HEK293 (cell line): ENCODE data around the gene C2orf49.

ENCODE experiments used
- BCL11A ChIP-seq: fragments of 450-650 bp; formaldehyde crosslinking; IDR thresholded peaks from 2 replicates; pipeline ENCODE4 v1.5.1; 2016; ENCODE audit warnings: low read depth, missing biosample characterization, missing genetic modification characterization
- EGR2 ChIP-seq: fragments of 450-650 bp; formaldehyde crosslinking; IDR thresholded peaks from 2 replicates; pipeline ENCODE4 v1.5.1; 2016; ENCODE audit warnings: low read depth, missing biosample characterization, missing genetic modification characterization
- KLF1 ChIP-seq: fragments of 450-650 bp; formaldehyde crosslinking; IDR thresholded peaks from 2 replicates; pipeline ENCODE4 v1.5.1; 2016; ENCODE audit warnings: missing biosample characterization, missing genetic modification characterization
- KLF8 ChIP-seq: fragments of 450-650 bp; formaldehyde crosslinking; IDR thresholded peaks from 2 replicates; pipeline ENCODE4 v1.5.1; 2016; ENCODE audit warnings: missing biosample characterization, missing genetic modification characterization
- WT1 ChIP-seq: fragments of 450-650 bp; formaldehyde crosslinking; IDR thresholded peaks from 2 replicates; pipeline ENCODE4 v1.5.1; 2016; ENCODE audit warnings: missing biosample characterization, missing genetic modification characterization
- ZBTB17 ChIP-seq: fragments of 450-650 bp; formaldehyde crosslinking; IDR thresholded peaks from 2 replicates; pipeline ENCODE4 v1.5.1; 2016; ENCODE audit warnings: missing biosample characterization, missing genetic modification characterization
- ZBTB21 ChIP-seq: fragments of 450-650 bp; formaldehyde crosslinking; IDR thresholded peaks from 2 replicates; pipeline ENCODE4 v1.5.1; 2017; ENCODE audit warnings: missing biosample characterization, missing genetic modification characterization
- ZBTB48 ChIP-seq: fragments of 450-650 bp; formaldehyde crosslinking; IDR thresholded peaks from 2 replicates; pipeline ENCODE4 v1.5.1; 2016; ENCODE audit warnings: missing biosample characterization, missing genetic modification characterization
- ZBTB8A ChIP-seq: fragments of 450-650 bp; formaldehyde crosslinking; IDR thresholded peaks from 2 replicates; pipeline ENCODE4 v1.5.1; 2016; ENCODE audit warnings: missing biosample characterization, missing genetic modification characterization
- ZNF121 ChIP-seq: fragments of 450-650 bp; formaldehyde crosslinking; IDR thresholded peaks from 2 replicates; pipeline ENCODE4 v1.5.1; 2016; ENCODE audit warnings: missing biosample characterization, missing genetic modification characterization
- ZNF132 ChIP-seq: fragments of 450-650 bp; formaldehyde crosslinking; IDR thresholded peaks from 2 replicates; pipeline ENCODE4 v1.5.1; 2017; ENCODE audit warnings: missing biosample characterization, missing genetic modification characterization, borderline replicate concordance
- ZNF223 ChIP-seq: fragments of 450-650 bp; formaldehyde crosslinking; IDR thresholded peaks from 2 replicates; pipeline ENCODE4 v1.5.1; 2016; ENCODE audit warnings: missing biosample characterization, missing genetic modification characterization
- ZNF324 ChIP-seq: fragments of 450-650 bp; formaldehyde crosslinking; IDR thresholded peaks from 2 replicates; pipeline ENCODE4 v1.5.1; 2016; ENCODE audit warnings: missing biosample characterization, missing genetic modification characterization
- ZNF366 ChIP-seq: fragments of 450-650 bp; formaldehyde crosslinking; conservative IDR thresholded peaks from 2 replicates; pipeline ENCODE4 v1.5.1; 2016; ENCODE audit warnings: missing biosample characterization, missing genetic modification characterization
- ZNF391 ChIP-seq: fragments of 450-650 bp; formaldehyde crosslinking; IDR thresholded peaks from 2 replicates; pipeline ENCODE4 v1.5.1; 2016; ENCODE audit warnings: low read depth, missing biosample characterization, missing genetic modification characterization, borderline replicate concordance
- ZNF416 ChIP-seq: fragments of 450-650 bp; formaldehyde crosslinking; IDR thresholded peaks from 2 replicates; pipeline ENCODE4 v1.5.1; 2016; ENCODE audit warnings: missing biosample characterization, missing genetic modification characterization
- ZNF433 ChIP-seq: fragments of 450-650 bp; formaldehyde crosslinking; IDR thresholded peaks from 2 replicates; pipeline ENCODE4 v1.5.1; 2016; ENCODE audit warnings: missing biosample characterization, missing genetic modification characterization, low read depth
- ZNF629 ChIP-seq: fragments of 450-650 bp; formaldehyde crosslinking; IDR thresholded peaks from 2 replicates; pipeline ENCODE4 v1.5.1; 2017; ENCODE audit warnings: missing biosample characterization, missing genetic modification characterization
- ZNF776 ChIP-seq: fragments of 450-650 bp; formaldehyde crosslinking; IDR thresholded peaks from 2 replicates; pipeline ENCODE4 v1.5.0; 2017; ENCODE audit warnings: missing biosample characterization, missing genetic modification characterization, borderline replicate concordance
- ZNF792 ChIP-seq: fragments of 450-650 bp; formaldehyde crosslinking; IDR thresholded peaks from 2 replicates; pipeline ENCODE4 v1.5.1; 2016; ENCODE audit warnings: missing biosample characterization, missing genetic modification characterization
- TF ChIP-seq, protein P1 (sequence below): fragments of 450-650 bp; IDR thresholded peaks from 2 replicates; pipeline ENCODE4 v1.5.1; 2018; ENCODE audit warnings: missing biosample characterization, mild to moderate bottlenecking, missing genetic modification characterization
- TF ChIP-seq, protein P2 (sequence below): fragments of 450-650 bp; formaldehyde crosslinking; IDR thresholded peaks from 2 replicates; pipeline ENCODE4 v1.5.1; 2016; ENCODE audit warnings: missing biosample characterization, missing genetic modification characterization
- TF ChIP-seq, protein P3 (sequence below): fragments of 450-650 bp; formaldehyde crosslinking; IDR thresholded peaks from 2 replicates; pipeline ENCODE4 v1.5.1; 2016; ENCODE audit warnings: missing biosample characterization, missing genetic modification characterization
- TF ChIP-seq, protein P4 (sequence below): fragments of 450-650 bp; formaldehyde crosslinking; IDR thresholded peaks from 2 replicates; pipeline ENCODE4 v1.5.1; 2016; ENCODE audit warnings: missing biosample characterization, missing genetic modification characterization
- TF ChIP-seq, protein P5 (sequence below): fragments of 450-650 bp; formaldehyde crosslinking; IDR thresholded peaks from 2 replicates; pipeline ENCODE4 v1.5.1; 2017; ENCODE audit warnings: missing biosample characterization, missing genetic modification characterization

C2orf49 gene

DNA sequence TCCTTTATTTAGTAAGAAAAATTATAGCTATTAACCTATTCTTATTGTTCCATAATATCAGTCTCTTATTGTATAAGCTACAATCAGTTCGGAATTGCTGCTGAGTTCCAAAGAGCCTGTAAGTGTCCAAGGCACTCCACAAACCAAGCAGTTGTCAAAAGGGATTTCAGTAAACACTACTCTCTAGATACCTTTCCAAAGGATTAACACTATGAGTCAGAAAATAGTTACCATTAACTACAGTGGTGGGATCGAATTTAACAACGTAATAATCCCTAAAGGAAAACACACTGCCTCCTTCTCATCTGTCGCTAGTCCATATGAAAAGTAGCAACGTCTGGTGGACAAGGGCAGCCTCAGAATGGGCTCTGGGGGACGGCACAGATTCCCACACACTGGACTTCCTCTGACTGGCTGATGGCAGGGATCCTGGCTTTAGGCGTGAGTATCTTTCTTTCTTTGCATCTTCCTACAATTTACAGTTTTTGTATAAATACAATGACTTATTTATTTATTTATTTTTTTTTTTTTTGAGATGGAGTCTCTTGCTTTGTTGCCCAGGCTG is 16.6 kb upstream of the C2orf49 start (continued):
- TF ChIP-seq, protein P1, sequence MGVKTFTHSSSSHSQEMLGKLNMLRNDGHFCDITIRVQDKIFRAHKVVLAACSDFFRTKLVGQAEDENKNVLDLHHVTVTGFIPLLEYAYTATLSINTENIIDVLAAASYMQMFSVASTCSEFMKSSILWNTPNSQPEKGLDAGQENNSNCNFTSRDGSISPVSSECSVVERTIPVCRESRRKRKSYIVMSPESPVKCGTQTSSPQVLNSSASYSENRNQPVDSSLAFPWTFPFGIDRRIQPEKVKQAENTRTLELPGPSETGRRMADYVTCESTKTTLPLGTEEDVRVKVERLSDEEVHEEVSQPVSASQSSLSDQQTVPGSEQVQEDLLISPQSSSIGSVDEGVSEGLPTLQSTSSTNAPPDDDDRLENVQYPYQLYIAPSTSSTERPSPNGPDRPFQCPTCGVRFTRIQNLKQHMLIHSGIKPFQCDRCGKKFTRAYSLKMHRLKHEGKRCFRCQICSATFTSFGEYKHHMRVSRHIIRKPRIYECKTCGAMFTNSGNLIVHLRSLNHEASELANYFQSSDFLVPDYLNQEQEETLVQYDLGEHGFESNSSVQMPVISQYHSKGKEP: no peak
- TF ChIP-seq, protein P2, sequence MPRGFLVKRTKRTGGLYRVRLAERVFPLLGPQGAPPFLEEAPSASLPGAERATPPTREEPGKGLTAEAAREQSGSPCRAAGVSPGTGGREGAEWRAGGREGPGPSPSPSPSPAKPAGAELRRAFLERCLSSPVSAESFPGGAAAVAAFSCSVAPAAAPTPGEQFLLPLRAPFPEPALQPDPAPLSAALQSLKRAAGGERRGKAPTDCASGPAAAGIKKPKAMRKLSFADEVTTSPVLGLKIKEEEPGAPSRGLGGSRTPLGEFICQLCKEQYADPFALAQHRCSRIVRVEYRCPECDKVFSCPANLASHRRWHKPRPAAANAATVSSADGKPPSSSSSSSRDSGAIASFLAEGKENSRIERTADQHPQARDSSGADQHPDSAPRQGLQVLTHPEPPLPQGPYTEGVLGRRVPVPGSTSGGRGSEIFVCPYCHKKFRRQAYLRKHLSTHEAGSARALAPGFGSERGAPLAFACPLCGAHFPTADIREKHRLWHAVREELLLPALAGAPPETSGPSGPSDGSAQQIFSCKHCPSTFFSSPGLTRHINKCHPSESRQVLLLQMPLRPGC (tag by site-specific recombination): 0 out of 2 replicates have a peak, but pooled peaks have one; percentile 41
- TF ChIP-seq ZBTB17 (tag by site-specific recombination): no peak
- peak; percentile 60 for TF ChIP-seq ZNF629
- no peak for TF ChIP-seq ZNF324 (tag by site-specific recombination)
- TF ChIP-seq, protein P3, sequence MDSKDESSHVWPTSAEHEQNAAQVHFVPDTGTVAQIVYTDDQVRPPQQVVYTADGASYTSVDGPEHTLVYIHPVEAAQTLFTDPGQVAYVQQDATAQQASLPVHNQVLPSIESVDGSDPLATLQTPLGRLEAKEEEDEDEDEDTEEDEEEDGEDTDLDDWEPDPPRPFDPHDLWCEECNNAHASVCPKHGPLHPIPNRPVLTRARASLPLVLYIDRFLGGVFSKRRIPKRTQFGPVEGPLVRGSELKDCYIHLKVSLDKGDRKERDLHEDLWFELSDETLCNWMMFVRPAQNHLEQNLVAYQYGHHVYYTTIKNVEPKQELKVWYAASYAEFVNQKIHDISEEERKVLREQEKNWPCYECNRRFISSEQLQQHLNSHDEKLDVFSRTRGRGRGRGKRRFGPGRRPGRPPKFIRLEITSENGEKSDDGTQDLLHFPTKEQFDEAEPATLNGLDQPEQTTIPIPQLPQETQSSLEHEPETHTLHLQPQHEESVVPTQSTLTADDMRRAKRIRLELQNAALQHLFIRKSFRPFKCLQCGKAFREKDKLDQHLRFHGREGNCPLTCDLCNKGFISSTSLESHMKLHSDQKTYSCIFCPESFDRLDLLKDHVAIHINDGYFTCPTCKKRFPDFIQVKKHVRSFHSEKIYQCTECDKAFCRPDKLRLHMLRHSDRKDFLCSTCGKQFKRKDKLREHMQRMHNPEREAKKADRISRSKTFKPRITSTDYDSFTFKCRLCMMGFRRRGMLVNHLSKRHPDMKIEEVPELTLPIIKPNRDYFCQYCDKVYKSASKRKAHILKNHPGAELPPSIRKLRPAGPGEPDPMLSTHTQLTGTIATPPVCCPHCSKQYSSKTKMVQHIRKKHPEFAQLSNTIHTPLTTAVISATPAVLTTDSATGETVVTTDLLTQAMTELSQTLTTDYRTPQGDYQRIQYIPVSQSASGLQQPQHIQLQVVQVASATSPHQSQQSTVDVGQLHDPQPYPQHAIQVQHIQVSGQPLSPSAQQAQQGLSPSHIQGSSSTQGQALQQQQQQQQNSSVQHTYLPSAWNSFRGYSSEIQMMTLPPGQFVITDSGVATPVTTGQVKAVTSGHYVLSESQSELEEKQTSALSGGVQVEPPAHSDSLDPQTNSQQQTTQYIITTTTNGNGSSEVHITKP (tag by site-specific recombination): peak; percentile 51
- TF ChIP-seq WT1: peak; percentile 25; the same call in 1 of the 2 replicates
- no peak for TF ChIP-seq KLF1 (tag by site-specific recombination)
- no peak for TF ChIP-seq BCL11A
- 0 out of 2 replicates have a peak, but pooled peaks have one; percentile 39 for TF ChIP-seq ZNF366 (tag by site-specific recombination)
- TF ChIP-seq ZBTB8A: no peak
- no peak for TF ChIP-seq EGR2 (tag by site-specific recombination)
- TF ChIP-seq ZNF776: no peak
- TF ChIP-seq ZNF416 (tag by site-specific recombination): no peak
- TF ChIP-seq, protein P4, sequence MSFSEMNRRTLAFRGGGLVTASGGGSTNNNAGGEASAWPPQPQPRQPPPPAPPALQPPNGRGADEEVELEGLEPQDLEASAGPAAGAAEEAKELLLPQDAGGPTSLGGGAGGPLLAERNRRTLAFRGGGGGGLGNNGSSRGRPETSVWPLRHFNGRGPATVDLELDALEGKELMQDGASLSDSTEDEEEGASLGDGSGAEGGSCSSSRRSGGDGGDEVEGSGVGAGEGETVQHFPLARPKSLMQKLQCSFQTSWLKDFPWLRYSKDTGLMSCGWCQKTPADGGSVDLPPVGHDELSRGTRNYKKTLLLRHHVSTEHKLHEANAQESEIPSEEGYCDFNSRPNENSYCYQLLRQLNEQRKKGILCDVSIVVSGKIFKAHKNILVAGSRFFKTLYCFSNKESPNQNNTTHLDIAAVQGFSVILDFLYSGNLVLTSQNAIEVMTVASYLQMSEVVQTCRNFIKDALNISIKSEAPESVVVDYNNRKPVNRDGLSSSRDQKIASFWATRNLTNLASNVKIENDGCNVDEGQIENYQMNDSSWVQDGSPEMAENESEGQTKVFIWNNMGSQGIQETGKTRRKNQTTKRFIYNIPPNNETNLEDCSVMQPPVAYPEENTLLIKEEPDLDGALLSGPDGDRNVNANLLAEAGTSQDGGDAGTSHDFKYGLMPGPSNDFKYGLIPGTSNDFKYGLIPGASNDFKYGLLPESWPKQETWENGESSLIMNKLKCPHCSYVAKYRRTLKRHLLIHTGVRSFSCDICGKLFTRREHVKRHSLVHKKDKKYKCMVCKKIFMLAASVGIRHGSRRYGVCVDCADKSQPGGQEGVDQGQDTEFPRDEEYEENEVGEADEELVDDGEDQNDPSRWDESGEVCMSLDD (tag by site-specific recombination): no peak
- no peak for TF ChIP-seq ZNF433
- no peak for TF ChIP-seq ZNF121
- TF ChIP-seq ZNF132 (tag by site-specific recombination): no peak
- no peak for TF ChIP-seq ZBTB21 (tag by site-specific recombination)
- TF ChIP-seq ZNF792 (tag by site-specific recombination): no peak
- no peak for TF ChIP-seq KLF8 (tag by site-specific recombination)
- TF ChIP-seq, protein P5, sequence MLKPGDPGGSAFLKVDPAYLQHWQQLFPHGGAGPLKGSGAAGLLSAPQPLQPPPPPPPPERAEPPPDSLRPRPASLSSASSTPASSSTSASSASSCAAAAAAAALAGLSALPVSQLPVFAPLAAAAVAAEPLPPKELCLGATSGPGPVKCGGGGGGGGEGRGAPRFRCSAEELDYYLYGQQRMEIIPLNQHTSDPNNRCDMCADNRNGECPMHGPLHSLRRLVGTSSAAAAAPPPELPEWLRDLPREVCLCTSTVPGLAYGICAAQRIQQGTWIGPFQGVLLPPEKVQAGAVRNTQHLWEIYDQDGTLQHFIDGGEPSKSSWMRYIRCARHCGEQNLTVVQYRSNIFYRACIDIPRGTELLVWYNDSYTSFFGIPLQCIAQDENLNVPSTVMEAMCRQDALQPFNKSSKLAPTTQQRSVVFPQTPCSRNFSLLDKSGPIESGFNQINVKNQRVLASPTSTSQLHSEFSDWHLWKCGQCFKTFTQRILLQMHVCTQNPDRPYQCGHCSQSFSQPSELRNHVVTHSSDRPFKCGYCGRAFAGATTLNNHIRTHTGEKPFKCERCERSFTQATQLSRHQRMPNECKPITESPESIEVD (tag by site-specific recombination): 0 out of 2 replicates have a peak, but pooled peaks have one; percentile 39
- TF ChIP-seq ZNF391: no peak
- TF ChIP-seq ZNF223: no peak
- TF ChIP-seq ZBTB48 (tag by site-specific recombination): no peak
